Measurements from ENCODE around the gene PLXNA4. TPM values are rescaled to one million over a fixed set of nuclear protein-coding genes. Genes with fewer than 3 reads are reported as not detected.

PLXNA4 gene
- total and polyA plus RNA-seq, 2 experiments from 2014 or later, result 7.3 to 33.3 TPM

DNA sequence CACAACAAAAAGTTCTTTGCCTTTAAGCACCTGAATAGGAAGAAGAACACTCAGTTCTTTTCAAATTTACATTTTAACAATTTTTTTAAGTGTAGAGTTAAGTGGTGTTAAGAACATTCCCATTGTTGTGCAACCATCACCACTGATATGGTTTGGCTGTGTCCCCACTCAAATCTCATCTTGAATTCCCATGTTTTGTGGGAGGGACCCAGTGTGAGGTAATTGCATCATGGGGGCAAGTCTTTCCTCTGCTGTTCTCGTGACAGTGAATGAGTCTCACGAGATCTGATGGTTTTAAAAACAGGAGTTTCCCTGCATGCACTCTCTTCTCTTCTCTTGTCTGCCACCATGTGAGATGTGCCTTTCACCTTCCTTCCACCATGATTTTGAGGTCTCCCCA is 155.7 kb downstream of the PLXNA4 start:
- Histone ChIP-seq H3K36me3 (no peaks in the 10 kb centered on the region), H3K27ac (no peak overlapping the region), H3K27me3 (no peaks in the 10 kb centered on the region), H3K4me1 (ENCODE audit: low read depth) (peaks cover 66% of the 10 kb centered on the region), H3K4me3 (no peak overlapping the region), H3K9me3 (ENCODE audit: low read depth) (no peaks in the 10 kb centered on the region)
- DNase-seq (ENCODE audit: low read depth in 1 of 2, low spot score in 1 of 2), result peak in 1 of 2 donors; percentile 88
- TF ChIP-seq, protein P1, sequence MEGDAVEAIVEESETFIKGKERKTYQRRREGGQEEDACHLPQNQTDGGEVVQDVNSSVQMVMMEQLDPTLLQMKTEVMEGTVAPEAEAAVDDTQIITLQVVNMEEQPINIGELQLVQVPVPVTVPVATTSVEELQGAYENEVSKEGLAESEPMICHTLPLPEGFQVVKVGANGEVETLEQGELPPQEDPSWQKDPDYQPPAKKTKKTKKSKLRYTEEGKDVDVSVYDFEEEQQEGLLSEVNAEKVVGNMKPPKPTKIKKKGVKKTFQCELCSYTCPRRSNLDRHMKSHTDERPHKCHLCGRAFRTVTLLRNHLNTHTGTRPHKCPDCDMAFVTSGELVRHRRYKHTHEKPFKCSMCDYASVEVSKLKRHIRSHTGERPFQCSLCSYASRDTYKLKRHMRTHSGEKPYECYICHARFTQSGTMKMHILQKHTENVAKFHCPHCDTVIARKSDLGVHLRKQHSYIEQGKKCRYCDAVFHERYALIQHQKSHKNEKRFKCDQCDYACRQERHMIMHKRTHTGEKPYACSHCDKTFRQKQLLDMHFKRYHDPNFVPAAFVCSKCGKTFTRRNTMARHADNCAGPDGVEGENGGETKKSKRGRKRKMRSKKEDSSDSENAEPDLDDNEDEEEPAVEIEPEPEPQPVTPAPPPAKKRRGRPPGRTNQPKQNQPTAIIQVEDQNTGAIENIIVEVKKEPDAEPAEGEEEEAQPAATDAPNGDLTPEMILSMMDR (IDR thresholded peaks at IDR 0.05; ENCODE audit: low read depth, low read length), result no peak

DNA sequence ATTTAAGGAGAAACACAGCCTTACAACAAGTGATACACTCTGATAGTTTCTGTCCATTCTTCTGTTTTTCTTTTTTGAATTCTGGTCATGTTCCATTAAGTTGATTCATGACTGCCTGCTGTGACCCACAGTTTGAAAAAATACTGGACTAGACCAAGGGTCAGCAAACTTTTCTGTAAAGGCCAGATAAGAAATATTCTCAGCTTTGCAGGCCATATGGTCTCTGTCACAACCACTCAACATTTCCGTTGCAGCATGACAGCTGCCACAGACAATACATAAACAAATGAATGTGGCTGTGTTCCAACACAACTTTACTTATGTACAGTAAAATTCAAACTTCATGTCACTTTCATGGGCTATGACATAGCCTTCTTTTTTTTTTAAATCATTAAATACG is 156.7 kb downstream of the PLXNA4 start:
- Histone ChIP-seq H3K27me3 (no peaks in the 10 kb centered on the region), H3K36me3 (no peaks in the 10 kb centered on the region), H3K27ac (peak overlapping the region; percentile 48), H3K4me1 (ENCODE audit: low read depth) (peaks cover 65% of the 10 kb centered on the region), H3K4me3 (no peak overlapping the region), H3K9me3 (ENCODE audit: low read depth) (no peaks in the 10 kb centered on the region)
- DNase-seq (ENCODE audit: low read depth in 1 of 2, low spot score in 1 of 2), result peak; percentile 69 to 86
- TF ChIP-seq, protein P1 (IDR thresholded peaks at IDR 0.05; ENCODE audit: low read depth, low read length), result no peak

DNA sequence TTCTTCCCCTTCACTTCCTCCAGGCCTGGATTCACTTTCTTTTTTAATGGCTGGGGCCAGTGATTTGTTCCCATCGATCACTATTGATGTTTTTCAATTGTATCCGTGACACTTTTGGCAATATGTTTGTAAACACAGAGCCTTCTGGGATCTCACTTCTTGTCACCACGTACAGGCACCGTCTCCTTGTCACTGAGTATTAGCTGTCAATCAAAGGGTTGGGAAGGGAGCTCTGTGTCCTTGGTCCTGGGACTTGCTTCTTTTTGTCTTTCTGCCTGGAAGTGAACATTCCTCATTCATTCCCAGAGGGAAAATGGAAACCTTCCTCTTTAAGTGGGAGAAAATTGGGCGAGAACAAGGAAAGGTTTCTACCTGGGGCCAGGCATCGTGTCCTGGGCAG is 157.4 kb downstream of the PLXNA4 start:
- TF ChIP-seq, protein P1 (IDR thresholded peaks at IDR 0.05; ENCODE audit: low read depth, low read length), result no peak
- no peak overlapping the region for H3K4me3 ChIP-seq
- no peaks in the 10 kb centered on the region for H3K36me3 ChIP-seq
- H3K27me3 ChIP-seq, result no peaks in the 10 kb centered on the region
- H3K9me3 ChIP-seq (ENCODE audit: low read depth), result no peaks in the 10 kb centered on the region
- DNase-seq (ENCODE audit: low read depth in 1 of 2, low spot score in 1 of 2), result no peak
- peaks cover 59% of the 10 kb centered on the region for H3K4me1 ChIP-seq (ENCODE audit: low read depth)
- peak overlapping the region; percentile 48 for H3K27ac ChIP-seq

DNA sequence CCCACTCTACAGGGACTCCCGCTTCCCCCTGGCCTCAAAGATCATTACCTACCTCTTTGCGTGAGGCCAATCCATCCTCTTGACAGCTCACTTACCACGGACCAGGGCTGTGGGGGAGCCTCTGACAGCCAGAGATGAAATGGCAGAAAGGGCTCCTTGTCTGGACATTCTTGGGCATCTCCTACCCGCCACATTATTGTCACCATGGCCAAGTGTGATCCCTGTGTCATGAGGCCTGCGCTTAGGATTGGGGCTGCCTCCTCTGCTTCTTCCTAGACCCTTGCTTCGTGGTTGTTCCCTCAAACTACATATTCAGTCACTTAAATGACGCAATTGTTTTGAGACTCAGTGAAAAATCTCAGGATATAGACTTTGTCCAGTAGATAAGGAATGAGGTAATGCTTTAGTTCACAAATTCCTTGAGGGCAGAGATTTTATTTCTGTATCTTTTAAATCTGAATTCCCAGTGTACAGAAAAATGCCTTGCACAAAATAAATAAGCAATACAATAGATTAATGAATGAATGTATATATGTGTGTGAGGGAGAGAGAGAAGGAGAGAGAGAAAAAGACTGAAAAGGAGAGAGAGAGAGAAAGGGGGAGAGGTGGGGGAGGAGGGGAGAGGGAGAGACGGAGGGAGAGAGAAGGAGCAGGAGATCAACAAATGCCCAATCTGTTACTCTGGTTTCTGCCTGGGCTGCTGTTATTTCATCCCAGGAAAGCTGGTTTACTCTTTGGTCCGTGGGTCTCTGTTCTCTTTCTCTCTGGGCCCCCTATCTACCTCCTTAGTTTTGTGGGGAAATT is 159.0 kb downstream of the PLXNA4 start:
- TF ChIP-seq, protein P1 (IDR thresholded peaks at IDR 0.05; ENCODE audit: low read depth, low read length), result no peak
- Histone ChIP-seq H3K27me3 (no peaks in the 10 kb centered on the region), H3K36me3 (no peaks in the 10 kb centered on the region), H3K4me1 (ENCODE audit: low read depth) (peaks cover 53% of the 10 kb centered on the region), H3K9me3 (ENCODE audit: low read depth) (no peaks in the 10 kb centered on the region), H3K27ac (peak overlapping the region; percentile 63), H3K4me3 (no peak overlapping the region)
- peak; percentile 73 to 94 for DNase-seq (ENCODE audit: low read depth in 1 of 2, low spot score in 1 of 2)

DNA sequence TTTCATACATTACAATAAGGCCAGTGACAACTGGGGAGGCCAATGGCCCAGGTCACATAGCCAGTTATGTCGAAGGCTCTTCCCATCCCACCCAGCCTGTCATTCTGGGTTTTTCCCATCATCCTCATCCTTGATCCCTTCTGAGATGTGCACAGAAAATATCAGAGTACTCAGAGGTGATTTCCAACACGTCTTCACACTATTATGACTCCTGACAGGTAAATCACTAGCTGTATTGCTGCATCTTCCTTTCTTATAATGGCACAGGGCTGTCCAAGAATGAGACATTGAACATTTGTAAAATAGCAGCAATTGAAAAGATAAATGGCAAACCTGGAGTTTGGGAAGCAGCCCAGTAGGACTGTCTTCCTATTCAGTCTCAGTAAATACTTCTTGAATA is 159.9 kb downstream of the PLXNA4 start:
- H3K27me3 ChIP-seq, result no peaks in the 10 kb centered on the region
- TF ChIP-seq, protein P1 (IDR thresholded peaks at IDR 0.05; ENCODE audit: low read depth, low read length), result no peak
- H3K27ac ChIP-seq, result peak overlapping the region; percentile 14
- H3K36me3 ChIP-seq, result no peaks in the 10 kb centered on the region
- peaks cover 61% of the 10 kb centered on the region for H3K4me1 ChIP-seq (ENCODE audit: low read depth)
- no peak for DNase-seq (ENCODE audit: low read depth in 1 of 2, low spot score in 1 of 2)
- H3K4me3 ChIP-seq, result no peak overlapping the region
- H3K9me3 ChIP-seq (ENCODE audit: low read depth), result no peaks in the 10 kb centered on the region
